PC-9 (cell line): ENCODE measurements around the gene HAT1.

Experiments used
- EZH2 ChIP-seq: fragments of 200-600 bp; sonication (generic); IDR thresholded peaks from 2 replicates; pipeline ENCODE4 v1.8.0; 2017; ENCODE audit warnings: antibody characterized with exemption, low read depth
- TF ChIP-seq, protein P1 (sequence below): fragments of 200-600 bp; sonication (generic); conservative IDR thresholded peaks from 2 replicates; pipeline ENCODE4 v1.6.1; 2017; ENCODE audit warnings: mixed run types, antibody characterized with exemption, mild to moderate bottlenecking, moderate library complexity

- TF ChIP-seq, protein P1, sequence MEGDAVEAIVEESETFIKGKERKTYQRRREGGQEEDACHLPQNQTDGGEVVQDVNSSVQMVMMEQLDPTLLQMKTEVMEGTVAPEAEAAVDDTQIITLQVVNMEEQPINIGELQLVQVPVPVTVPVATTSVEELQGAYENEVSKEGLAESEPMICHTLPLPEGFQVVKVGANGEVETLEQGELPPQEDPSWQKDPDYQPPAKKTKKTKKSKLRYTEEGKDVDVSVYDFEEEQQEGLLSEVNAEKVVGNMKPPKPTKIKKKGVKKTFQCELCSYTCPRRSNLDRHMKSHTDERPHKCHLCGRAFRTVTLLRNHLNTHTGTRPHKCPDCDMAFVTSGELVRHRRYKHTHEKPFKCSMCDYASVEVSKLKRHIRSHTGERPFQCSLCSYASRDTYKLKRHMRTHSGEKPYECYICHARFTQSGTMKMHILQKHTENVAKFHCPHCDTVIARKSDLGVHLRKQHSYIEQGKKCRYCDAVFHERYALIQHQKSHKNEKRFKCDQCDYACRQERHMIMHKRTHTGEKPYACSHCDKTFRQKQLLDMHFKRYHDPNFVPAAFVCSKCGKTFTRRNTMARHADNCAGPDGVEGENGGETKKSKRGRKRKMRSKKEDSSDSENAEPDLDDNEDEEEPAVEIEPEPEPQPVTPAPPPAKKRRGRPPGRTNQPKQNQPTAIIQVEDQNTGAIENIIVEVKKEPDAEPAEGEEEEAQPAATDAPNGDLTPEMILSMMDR: no peak
- TF ChIP-seq EZH2: no peak
These were observed 2.1 kb downstream of the HAT1 start for GRCh38 chr2:171924170-171924942.
